CD4-positive, alpha-beta T cell treated with Interleukin-1 beta for 1 hour (primary cell): ENCODE results near the gene NIPAL4.
"Not testable (repeated sequence)": the region's sequence is repeated elsewhere in the genome, so short reads cannot be mapped to it uniquely, and the experiment has no call there.

Experiments
- DNase-seq, 2 donors: peaks; one replicate each; pipeline ENCODE4 v3.0.0-alpha.2; 2020 to 2022

Gene NIPAL4

GRCh38 chr5:157459715-157460599 lies at the start of gene NIPAL4:
Gene NIPAL4 (plus strand): TSS chr5:157460213. CDS start chr5:157460321, 108 bp downstream.
- peak; percentile 40 to 46 for DNase-seq

- DNase-seq, result no peak
Observed at GRCh38 chr5:157415838-157416237, 44.2 kb upstream of the NIPAL4 start.

- DNase-seq, result not testable (repeated sequence)
Observed at GRCh38 chr5:157419521-157419920, 40.5 kb upstream of the NIPAL4 start.

GRCh38 chr5:157429920-157430319 lies 30.1 kb upstream of the NIPAL4 start:
- not testable (repeated sequence) for DNase-seq

- DNase-seq, result peak; percentile 48 to 66
Observed at GRCh38 chr5:157431544-157432200, 28.3 kb upstream of the NIPAL4 start.

GRCh38 chr5:157434096-157434495 lies 25.9 kb upstream of the NIPAL4 start:
- no peak for DNase-seq

GRCh38 chr5:157443041-157443549 lies 16.9 kb upstream of the NIPAL4 start:
- no peak for DNase-seq

- no peak for DNase-seq
Observed at GRCh38 chr5:157444224-157444623, 15.8 kb upstream of the NIPAL4 start.

GRCh38 chr5:157445745-157446411 lies 14.1 kb upstream of the NIPAL4 start:
- DNase-seq, result no peak

- no peak for DNase-seq
Observed at GRCh38 chr5:157446412-157446935, 13.5 kb upstream of the NIPAL4 start.

GRCh38 chr5:157447201-157447637 lies 12.8 kb upstream of the NIPAL4 start:
- no peak for DNase-seq

- DNase-seq, result no peak
Observed at GRCh38 chr5:157449011-157449723, 10.8 kb upstream of the NIPAL4 start.

- no peak for DNase-seq
Observed at GRCh38 chr5:157450024-157450423, 10.0 kb upstream of the NIPAL4 start.

GRCh38 chr5:157451806-157452205 lies 8.2 kb upstream of the NIPAL4 start:
- DNase-seq, result no peak

GRCh38 chr5:157454273-157454672 lies 5.7 kb upstream of the NIPAL4 start:
- no peak for DNase-seq

GRCh38 chr5:157455057-157455456 lies 5.0 kb upstream of the NIPAL4 start:
- no peak for DNase-seq

GRCh38 chr5:157456301-157456700 lies 3.7 kb upstream of the NIPAL4 start:
- DNase-seq, result no peak

GRCh38 chr5:157457391-157457790 lies 2.6 kb upstream of the NIPAL4 start:
- DNase-seq, result no peak

GRCh38 chr5:157458835-157459234 lies 1.2 kb upstream of the NIPAL4 start:
- no peak for DNase-seq

- DNase-seq, result no peak
Observed at GRCh38 chr5:157460921-157461792, 1.1 kb downstream of the NIPAL4 start.

- no peak for DNase-seq
Observed at GRCh38 chr5:157463081-157463480, 3.1 kb downstream of the NIPAL4 start.
